ENCODE results near the gene CD99L2. TPM values are rescaled to one million over a fixed set of nuclear protein-coding genes. Genes with fewer than 3 reads are reported as not detected.

The CD99L2 gene
- total RNA-seq, 2 experiments from 2014 or later, result 14.1 to 14.6 TPM

Other genes with a start within 250 kb of the CD99L2 start
- 10 to 100 TPM; 47.1 to 51.1 TPM for gene MTMR1, start 205.3 kb downstream of the CD99L2 start, total RNA-seq
- gene HMGB3, start 84.7 kb upstream of the CD99L2 start, total RNA-seq, result 10 to 100 TPM; 43.0 to 48.3 TPM

Measured in activated CD4-positive, alpha-beta T cell treated with anti-CD3 and anti-CD28 coated beads, Interleukin-2, amount 10 ng/mL, durations not matched to agents 7 days and 5 days (primary cell).